Endometrium (tissue), 2 donors: Measurements from ENCODE around the gene BPIFA3.

Experiments used
- FAIRE-seq: peaks from 2 replicates; lab custom pipeline; 2012; peaks lifted over from hg19 to GRCh38; lab: Jason Lieb, UNC
- donor health status: control.
- donor health status: control.

Gene BPIFA3

GRCh38 chr20:33263784-33264183, 46.6 kb downstream of the BPIFA3 start:
- FAIRE-seq: no peak

DNA sequence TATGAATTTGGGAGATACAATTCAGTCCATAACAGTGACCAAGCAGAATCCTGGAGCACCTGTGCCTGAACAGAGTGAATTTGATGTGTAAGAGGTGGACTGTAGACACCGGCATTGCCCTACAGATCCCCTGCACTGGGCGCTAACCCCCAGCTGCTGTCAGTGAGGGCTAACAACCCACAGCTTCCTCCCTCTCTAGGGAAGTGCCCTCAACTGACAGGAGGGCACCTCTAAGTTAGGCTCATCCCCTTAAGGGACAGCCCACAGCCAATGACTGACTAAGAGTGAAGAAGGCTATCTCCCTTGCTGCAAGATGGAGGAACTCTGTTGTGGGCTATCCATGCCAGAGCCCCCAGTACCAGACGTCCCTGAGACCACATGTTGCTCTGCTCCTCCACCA, 50.5 kb downstream of the BPIFA3 start:
- FAIRE-seq: no peak

DNA sequence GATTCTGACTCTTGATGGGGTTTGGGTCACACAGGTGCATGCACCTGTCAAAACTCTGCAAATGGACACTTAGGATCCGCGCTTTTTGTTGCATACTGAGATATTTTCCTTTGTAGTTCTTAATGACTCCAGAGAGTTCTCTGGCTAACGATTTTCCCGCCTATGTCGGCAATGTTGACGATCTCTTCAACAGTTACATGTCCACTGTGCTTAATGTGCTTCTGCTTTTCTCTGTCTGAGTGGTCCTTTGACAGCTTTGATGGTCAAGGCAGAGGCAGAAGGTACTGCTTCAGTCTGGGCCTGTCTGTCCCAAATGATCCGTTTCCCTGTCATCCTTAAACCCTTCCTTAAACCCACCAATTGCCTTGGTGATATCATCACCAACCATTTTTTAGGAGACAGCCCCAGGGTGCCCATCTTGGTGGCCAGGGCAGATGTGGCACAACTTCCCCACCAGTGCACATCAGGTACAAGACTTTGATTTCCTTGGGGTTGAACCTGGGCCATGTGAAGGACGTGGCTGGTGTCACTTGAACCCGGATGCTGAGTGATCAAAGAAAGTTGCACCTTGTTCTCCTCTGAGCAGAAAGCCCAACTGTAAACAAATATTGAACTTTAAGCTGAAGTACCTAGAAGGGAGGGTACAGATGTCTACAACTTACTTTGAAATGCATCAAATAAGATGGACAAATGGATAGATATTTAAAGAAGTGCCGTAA, 55.2 kb downstream of the BPIFA3 start:
- no peak for FAIRE-seq

DNA sequence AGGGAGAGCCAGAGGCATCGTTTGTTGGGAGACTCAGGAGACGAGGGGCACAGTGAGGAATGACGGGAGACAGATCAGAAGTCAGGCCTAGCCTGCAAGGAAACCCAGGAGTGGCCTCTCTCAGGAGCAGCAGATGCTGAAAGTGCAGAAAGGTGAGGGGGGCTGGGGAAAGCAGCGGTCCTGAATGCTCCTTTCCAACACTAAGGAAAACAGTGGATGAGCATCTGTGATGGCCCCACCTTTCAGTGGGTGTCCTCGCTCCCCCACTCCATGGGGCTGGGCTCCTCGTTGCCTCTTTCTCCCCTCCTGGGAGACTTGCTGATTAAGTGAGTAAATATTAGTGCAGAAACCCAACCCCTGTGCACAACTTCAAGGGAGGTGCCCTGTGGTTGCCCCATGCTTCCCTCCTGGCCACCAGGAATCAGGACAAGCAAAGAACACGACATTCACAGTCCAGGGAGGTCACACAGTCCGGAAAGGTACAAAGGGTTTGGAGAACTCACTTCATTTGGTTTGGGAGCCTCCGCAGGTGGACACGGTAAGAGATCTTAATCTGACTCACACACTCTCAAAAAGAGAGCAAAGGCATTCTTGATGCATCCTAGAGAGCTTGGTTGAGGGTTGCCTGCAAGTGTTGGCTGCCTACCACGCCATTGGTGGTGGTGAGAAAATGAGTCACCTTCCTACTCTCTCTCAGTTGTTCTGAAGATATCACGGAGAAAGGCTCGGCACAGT, 56.1 kb downstream of the BPIFA3 start:
- FAIRE-seq: no peak

GRCh38 chr20:33275215-33275614, 58.1 kb downstream of the BPIFA3 start:
- no peak for FAIRE-seq

DNA sequence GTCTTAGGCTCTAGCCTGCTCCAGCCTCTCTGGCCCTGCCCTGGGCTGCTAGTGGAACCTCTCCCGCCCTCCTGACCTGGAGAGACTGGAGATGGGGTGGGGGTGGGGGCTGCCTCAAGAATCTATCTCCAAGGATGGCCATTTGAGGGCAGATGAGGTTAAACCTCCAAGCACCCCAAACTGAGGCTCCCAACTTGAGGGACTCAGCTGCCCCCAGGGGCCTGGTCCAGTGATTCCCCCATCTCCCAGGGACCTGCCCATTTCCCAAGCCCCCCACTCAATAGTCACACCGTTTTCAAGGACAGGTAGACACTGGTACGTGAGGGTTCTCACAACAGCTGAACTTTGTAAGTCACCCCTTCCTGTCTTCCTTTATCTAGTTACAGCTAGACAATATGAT, 58.7 kb downstream of the BPIFA3 start:
- no peak for FAIRE-seq

DNA sequence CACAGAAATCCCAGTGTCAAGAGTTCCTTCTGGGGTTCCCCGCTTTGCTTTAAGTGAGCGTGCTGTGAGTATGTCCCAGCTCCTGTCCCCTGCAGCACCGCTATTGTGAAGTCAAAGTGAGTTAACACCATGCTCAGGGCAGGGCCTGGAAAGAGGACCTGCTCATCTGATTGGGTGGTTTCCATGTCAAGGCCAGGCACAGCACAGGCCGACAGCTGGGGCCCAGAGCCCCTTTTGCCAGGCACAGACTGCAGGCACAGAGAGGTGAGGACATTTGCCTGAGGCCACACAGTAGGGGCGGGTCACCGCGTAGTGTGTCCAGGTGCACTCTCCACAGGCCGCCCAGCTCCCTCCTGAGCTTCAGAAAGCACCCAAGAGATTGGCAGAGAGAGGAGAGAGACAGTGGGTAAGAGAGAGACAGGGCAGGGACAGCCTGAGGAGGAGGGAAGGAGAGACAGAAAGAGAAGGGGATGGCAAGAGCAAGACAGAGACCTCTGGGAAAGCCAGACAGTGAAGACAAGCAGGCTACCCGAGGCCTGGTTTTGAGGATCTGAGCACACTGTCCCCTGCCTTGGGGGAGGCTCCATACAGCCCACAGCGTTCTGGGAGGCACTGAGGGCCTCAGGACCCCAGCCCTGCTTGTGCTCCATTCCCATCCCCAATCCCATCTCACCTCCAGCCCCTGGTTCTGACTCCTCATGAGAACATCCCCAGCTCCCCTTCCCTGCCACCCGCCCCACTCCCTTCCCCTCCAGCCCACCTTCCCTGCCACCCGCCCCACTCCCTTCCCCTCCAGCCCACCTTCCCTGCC, 59.4 kb downstream of the BPIFA3 start:
- no peak for FAIRE-seq
